Trophoblast cell (in vitro differentiated cells and primary cell): Measurements from ENCODE around the gene CDRT4. TPM values are rescaled to one million over a fixed set of nuclear protein-coding genes. Genes with fewer than 3 reads are reported as not detected.
A peak's percentile ranks its signal among the peaks of the same experiment; 100 is the strongest.

ENCODE experiments used
- DNase-seq, 2 donors: peaks; one replicate each; pipeline ENCODE4 v3.0.0-alpha.2; 2016
- H2AFZ ChIP-seq: 2 replicates; pipeline ENCODE4 v1.6.1; 2013; ENCODE audit warnings: low read length, moderate library complexity, mild to moderate bottlenecking; ENCODE audit not compliant: insufficient read depth, poor library complexity
- H2AK5ac ChIP-seq: 2 replicates; pipeline ENCODE4 v1.6.1; 2013; ENCODE audit warnings: mild to moderate bottlenecking, low read length
- H2BK120ac ChIP-seq: 2 replicates; pipeline ENCODE4 v1.6.1; 2013; ENCODE audit warnings: low read length, mild to moderate bottlenecking, moderate library complexity; ENCODE audit not compliant: insufficient read depth, poor library complexity
- H2BK12ac ChIP-seq: 2 replicates; pipeline ENCODE4 v1.6.1; 2013; ENCODE audit warnings: mild to moderate bottlenecking, low read length, moderate library complexity
- H2BK5ac ChIP-seq: 2 replicates; pipeline ENCODE4 v1.6.1; 2013; ENCODE audit warnings: low read length, low read depth, moderate library complexity, mild to moderate bottlenecking; ENCODE audit not compliant: poor library complexity
- H3K14ac ChIP-seq: 2 replicates; pipeline ENCODE4 v1.6.1; 2013; ENCODE audit warnings: mild to moderate bottlenecking, low read length
- H3K18ac ChIP-seq: 2 replicates; pipeline ENCODE4 v1.6.1; 2013; ENCODE audit warnings: mild to moderate bottlenecking, low read length
- H3K23ac ChIP-seq: 2 replicates; pipeline ENCODE4 v1.6.1; 2013; ENCODE audit warnings: low read length
- H3K27ac ChIP-seq: 2 replicates; pipeline ENCODE4 v1.5.1; 2013; ENCODE audit warnings: low read depth, mild to moderate bottlenecking, inconsistent platforms, low read length, moderate library complexity
- H3K27me3 ChIP-seq: 2 replicates; pipeline ENCODE4 v1.6.1; 2013; ENCODE audit warnings: inconsistent platforms, mild to moderate bottlenecking, low read length, moderate library complexity; ENCODE audit not compliant: insufficient read depth
- H3K36me3 ChIP-seq, 2 experiments: 1 replicate in 1 of 2; 2 replicates in 1 of 2; pipeline ENCODE4 v1.6.1; 2013; ENCODE audit warnings: low read length in 2 of 2, mild to moderate bottlenecking in 2 of 2, moderate library complexity in 1 of 2; ENCODE audit not compliant: insufficient read depth in 2 of 2, control insufficient read depth in 1 of 2
- H3K4ac ChIP-seq: 2 replicates; pipeline ENCODE4 v1.6.1; 2013; ENCODE audit warnings: low read depth, mild to moderate bottlenecking, low read length, moderate library complexity
- H3K4me1 ChIP-seq, 2 experiments: 1 replicate in 1 of 2; 2 replicates in 1 of 2; pipeline ENCODE4 v1.6.1; 2013; ENCODE audit warnings: low read length in 2 of 2, mild to moderate bottlenecking in 2 of 2, moderate library complexity in 1 of 2; ENCODE audit not compliant: insufficient read depth in 2 of 2, control insufficient read depth in 1 of 2
- H3K4me2 ChIP-seq: 2 replicates; pipeline ENCODE4 v1.6.1; 2013; ENCODE audit warnings: inconsistent platforms, mild to moderate bottlenecking, low read length, moderate library complexity
- H3K4me3 ChIP-seq: 2 replicates; pipeline ENCODE4 v1.5.1; 2013; ENCODE audit warnings: mild to moderate bottlenecking, low read depth, low read length, inconsistent platforms
- H3K79me1 ChIP-seq: one replicate; pipeline ENCODE4 v1.6.1; 2013; ENCODE audit warnings: low read length
- H3K79me2 ChIP-seq: 2 replicates; pipeline ENCODE4 v1.6.1; 2013; ENCODE audit warnings: low read length, mild to moderate bottlenecking; ENCODE audit not compliant: control insufficient read depth, insufficient read depth, poor library complexity
- H3K9ac ChIP-seq: 2 replicates; pipeline ENCODE4 v1.6.1; 2013; ENCODE audit warnings: mild to moderate bottlenecking, low read length
- H3K9me3 ChIP-seq: 2 replicates; pipeline ENCODE4 v1.6.1; 2013; ENCODE audit warnings: low read depth, mild to moderate bottlenecking, control low read depth, inconsistent platforms, low read length; ENCODE audit not compliant: insufficient read depth
- H4K12ac ChIP-seq: 2 replicates; pipeline ENCODE4 v1.6.1; 2013; ENCODE audit warnings: low read depth, mild to moderate bottlenecking, low read length, moderate library complexity
- H4K8ac ChIP-seq: 2 replicates; pipeline ENCODE4 v1.6.1; 2013; ENCODE audit warnings: low read depth, mild to moderate bottlenecking, low read length, moderate library complexity
- H4K91ac ChIP-seq: one replicate; pipeline ENCODE4 v1.6.1; 2013; ENCODE audit warnings: low read depth, mild to moderate bottlenecking, low read length, moderate library complexity
- WGBS: extraction: QIAGEN DNeasy Blood & Tissue Kit; methylation state at CpG from one replicate; pipeline ENCODE4 v1.1.7; 2013; ENCODE audit warnings: missing lambda C conversion rate; ENCODE audit not compliant: insufficient read length, insufficient coverage; ENCODE audit errors: extremely low coverage; 5-methylcytosine and 5-hydroxymethylcytosine counted together
- polyA plus RNA-seq: library from polyadenylated mRNA; stranded (reverse); fragments of 200-250 nt; gene quantifications from 2 replicates; pipeline ENCODE4 v1.2.3, GENCODE V29; 2013

The CDRT4 gene
- polyA plus RNA-seq: 10.1 and 12.1 TPM in 2 replicates

DNA sequence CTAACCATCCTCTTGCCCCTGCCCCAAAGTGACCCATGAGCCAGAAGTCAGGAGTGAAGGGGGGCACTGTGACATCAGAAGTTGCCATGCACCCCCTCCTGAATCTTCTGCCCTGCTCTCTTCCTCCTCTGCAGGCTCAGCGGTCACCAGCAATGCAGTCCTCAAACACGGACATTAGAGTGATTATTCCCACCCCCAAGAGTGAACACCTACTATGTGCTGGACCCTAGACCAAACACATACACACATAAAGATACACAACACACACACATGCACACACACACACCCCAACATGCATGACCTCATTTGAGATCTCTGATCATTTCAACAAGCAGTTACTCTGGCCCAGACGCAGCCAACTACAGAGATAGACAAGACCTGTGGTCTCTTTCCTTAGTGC lies at the start of gene CDRT4:
TSS of gene CDRT4 (minus strand) at position 30 of the 400 bp plus-strand sequence. CDS start 27,383 bp downstream, outside the sequence.
- no peak within 1 kb of the TSS for H3K4ac ChIP-seq
- no peak within 1 kb of the TSS for H2BK5ac ChIP-seq
- H3K4me2 ChIP-seq: no peak within 1 kb of the TSS
- H3K14ac ChIP-seq: no peak within 1 kb of the TSS
- no peak within 1 kb of the TSS for H2AK5ac ChIP-seq
- H4K91ac ChIP-seq: no peak within 1 kb of the TSS
- H3K79me1 ChIP-seq: no peaks in the 10 kb centered on the region
- H3K9me3 ChIP-seq: peaks cover 8% of the 10 kb centered on the region
- H3K4me3 ChIP-seq: no peak within 1 kb of the TSS
- H3K79me2 ChIP-seq: no peaks in the 10 kb centered on the region
- no peak within 1 kb of the TSS for H3K27ac ChIP-seq
- peak within 1 kb of the TSS; percentile 22 for H3K23ac ChIP-seq
- H2BK120ac ChIP-seq: no peak within 1 kb of the TSS
- WGBS: no CpG with 5 or more reads among the region's 3 CpGs
- H4K12ac ChIP-seq: no peak within 1 kb of the TSS
- peaks cover 19 to 28% of the 10 kb centered on the region in 2 experiments for H3K4me1 ChIP-seq
- H4K8ac ChIP-seq: no peak within 1 kb of the TSS
- DNase-seq: no peak
- no peak within 1 kb of the TSS for H3K9ac ChIP-seq
- H3K18ac ChIP-seq: no peak within 1 kb of the TSS
- H3K27me3 ChIP-seq: no peaks in the 10 kb centered on the region
- no peak within 1 kb of the TSS for H2AFZ ChIP-seq
- H3K36me3 ChIP-seq: peaks cover 0 to 2% of the 10 kb centered on the region in 2 experiments
- H2BK12ac ChIP-seq: no peak within 1 kb of the TSS

DNA sequence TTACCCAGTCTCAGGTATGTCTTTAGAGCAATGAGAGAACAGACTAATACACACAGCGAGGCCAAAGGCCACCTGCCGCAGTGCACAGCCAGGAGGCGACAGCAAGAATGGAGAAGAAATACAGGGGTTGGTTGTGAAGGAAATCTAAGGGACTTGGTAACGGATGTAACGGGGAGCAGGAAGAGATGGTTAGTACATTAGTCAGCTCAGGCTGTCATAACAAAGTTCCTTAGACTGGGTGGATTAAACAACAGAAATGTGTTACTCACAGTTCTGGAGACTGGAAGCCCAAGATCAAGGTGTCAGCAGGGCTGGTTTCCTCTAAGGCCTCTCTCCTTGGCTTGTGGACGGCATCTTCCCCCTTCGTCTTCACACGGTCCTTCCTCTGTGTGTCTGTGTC lies 48.7 kb upstream of the CDRT4 start:
- no peaks in the 10 kb centered on the region for H3K27me3 ChIP-seq
- DNase-seq: no peak
- H3K23ac ChIP-seq: no peak overlapping the region
- H3K4me2 ChIP-seq: no peak overlapping the region
- no peak overlapping the region for H3K4ac ChIP-seq
- peaks cover 16 to 26% of the 10 kb centered on the region in 2 experiments for H3K36me3 ChIP-seq
- no peak overlapping the region for H3K4me3 ChIP-seq
- H4K12ac ChIP-seq: no peak overlapping the region
- no peak overlapping the region for H4K91ac ChIP-seq
- no peaks in the 10 kb centered on the region for H3K79me1 ChIP-seq
- no peaks in the 10 kb centered on the region for H3K79me2 ChIP-seq
- WGBS: no CpG with 5 or more reads among the region's 8 CpGs
- no peak overlapping the region for H3K27ac ChIP-seq
- H4K8ac ChIP-seq: no peak overlapping the region
- H2AK5ac ChIP-seq: no peak overlapping the region
- H3K4me1 ChIP-seq: no peaks in the 10 kb centered on the region
- H3K18ac ChIP-seq: no peak overlapping the region
- no peak overlapping the region for H3K9ac ChIP-seq
- no peak overlapping the region for H3K14ac ChIP-seq
- H2BK120ac ChIP-seq: no peak overlapping the region
- no peak overlapping the region for H2AFZ ChIP-seq
- no peak overlapping the region for H2BK12ac ChIP-seq
- no peak overlapping the region for H2BK5ac ChIP-seq
- peaks cover 2% of the 10 kb centered on the region for H3K9me3 ChIP-seq

GRCh38 chr17:15514469-15514868 lies 47.0 kb upstream of the CDRT4 start:
- no peak overlapping the region for H3K4me3 ChIP-seq
- WGBS: no CpG with 5 or more reads among the region's 2 CpGs

DNA sequence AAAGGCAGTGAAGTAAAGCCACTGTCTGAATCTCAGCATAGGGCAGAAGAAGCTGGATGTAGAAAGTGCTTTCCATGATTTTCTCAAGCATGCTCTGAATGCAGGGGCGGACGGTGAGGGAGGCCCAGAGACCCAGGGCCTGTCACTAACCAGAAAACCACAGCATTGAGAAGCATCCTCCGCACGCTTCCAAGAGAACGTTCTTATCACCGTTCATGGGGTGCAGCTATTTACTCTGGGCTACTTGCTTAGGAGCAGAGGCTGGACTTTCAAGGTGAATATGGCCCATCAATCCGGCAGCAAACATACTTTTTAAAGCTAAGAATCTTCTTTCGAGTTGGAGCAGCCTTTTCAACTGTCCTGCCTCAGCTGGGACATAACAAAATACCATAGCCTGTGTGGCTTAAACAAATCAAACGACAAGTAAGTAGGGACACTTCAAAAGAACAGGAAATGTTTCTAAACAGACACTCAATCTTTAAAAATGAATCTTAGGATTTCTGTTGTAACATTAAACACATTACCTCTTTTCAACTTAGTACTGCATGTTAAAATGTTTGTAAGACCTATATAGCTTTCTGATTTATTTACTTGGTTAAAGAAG lies 46.5 kb upstream of the CDRT4 start:
- Histone ChIP-seq H3K4me3 (no peak overlapping the region), H3K18ac (no peak overlapping the region), H3K79me1 (no peaks in the 10 kb centered on the region), H2BK120ac (no peak overlapping the region), H3K9ac (no peak overlapping the region), H2BK5ac (no peak overlapping the region), H4K8ac (no peak overlapping the region), H3K14ac (no peak overlapping the region), H3K4me2 (no peak overlapping the region), H3K4me1 (no peaks in the 10 kb centered on the region), H4K91ac (no peak overlapping the region), H3K79me2 (no peaks in the 10 kb centered on the region), H2AFZ (no peak overlapping the region), H3K9me3 (peaks cover 2% of the 10 kb centered on the region), H3K27me3 (no peaks in the 10 kb centered on the region), H4K12ac (no peak overlapping the region), H3K36me3 (peaks cover 17 to 26% of the 10 kb centered on the region in 2 experiments), H2BK12ac (no peak overlapping the region), H2AK5ac (no peak overlapping the region), H3K23ac (no peak overlapping the region), H3K27ac (no peak overlapping the region), H3K4ac (no peak overlapping the region)
- WGBS: no CpG with 5 or more reads among the region's 9 CpGs
- DNase-seq: no peak

More at GRCh38 chr17:15514469-15514868, 47.0 kb upstream of the CDRT4 start:
- no peak overlapping the region for H3K23ac ChIP-seq
- H3K4ac ChIP-seq: no peak overlapping the region
- no peaks in the 10 kb centered on the region for H3K4me1 ChIP-seq
- H3K4me2 ChIP-seq: no peak overlapping the region
- H3K9me3 ChIP-seq: peaks cover 2% of the 10 kb centered on the region
- H3K18ac ChIP-seq: peak overlapping the region; percentile 40
- H2AFZ ChIP-seq: no peak overlapping the region
- H4K8ac ChIP-seq: no peak overlapping the region
- H4K12ac ChIP-seq: no peak overlapping the region
- H3K79me2 ChIP-seq: no peaks in the 10 kb centered on the region
- no peak overlapping the region for H3K27ac ChIP-seq
- peaks cover 16 to 26% of the 10 kb centered on the region in 2 experiments for H3K36me3 ChIP-seq
- no peaks in the 10 kb centered on the region for H3K79me1 ChIP-seq
- no peak overlapping the region for H4K91ac ChIP-seq
- H2BK120ac ChIP-seq: no peak overlapping the region
- DNase-seq: no peak
- no peak overlapping the region for H2BK5ac ChIP-seq
- H3K9ac ChIP-seq: no peak overlapping the region
- H3K14ac ChIP-seq: no peak overlapping the region
- H2AK5ac ChIP-seq: no peak overlapping the region
- H2BK12ac ChIP-seq: no peak overlapping the region
- H3K27me3 ChIP-seq: no peaks in the 10 kb centered on the region
